Measurements from ENCODE around the gene LY6G6C.

LY6G6C gene

GRCh38 chr6:31677955-31678354 is 43.6 kb downstream of the LY6G6C start:
- no peak for ATAC-seq (replicated peaks)

GRCh38 chr6:31676904-31677303 is 44.6 kb downstream of the LY6G6C start:
- H3K4me3 Mint-ChIP-seq, result no peak overlapping the region
- ATAC-seq (replicated peaks) (no peak), DNase-seq (no peak)
- no peaks in the 10 kb centered on the region for H3K9me3 Mint-ChIP-seq
- peaks cover 9 to 21% of the 10 kb centered on the region in 2 donors for H3K36me3 Mint-ChIP-seq
- no peak overlapping the region for H3K27ac Mint-ChIP-seq
- H3K27me3 Mint-ChIP-seq, result no peaks in the 10 kb centered on the region
- peaks cover 22 to 26% of the 10 kb centered on the region in 2 donors for H3K4me1 Mint-ChIP-seq

More at GRCh38 chr6:31677955-31678354, 43.6 kb downstream of the LY6G6C start:
- no peak overlapping the region for H3K27ac Mint-ChIP-seq
- no peak for DNase-seq
- H3K27me3 Mint-ChIP-seq, result no peaks in the 10 kb centered on the region
- peaks cover 5 to 10% of the 10 kb centered on the region in 2 donors for H3K36me3 Mint-ChIP-seq
- peaks cover 22 to 27% of the 10 kb centered on the region in 2 donors for H3K4me1 Mint-ChIP-seq
- no peaks in the 10 kb centered on the region for H3K9me3 Mint-ChIP-seq
- H3K4me3 Mint-ChIP-seq, result no peak overlapping the region

- Mint-ChIP-seq H3K4me3 (peak overlapping the region in 1 of 2 donors; percentile 30), H3K36me3 (peaks cover 14 to 23% of the 10 kb centered on the region in 2 donors), H3K27ac (peak overlapping the region; percentile 81), H3K9me3 (no peaks in the 10 kb centered on the region), H3K27me3 (no peaks in the 10 kb centered on the region), H3K4me1 (peaks cover 20 to 22% of the 10 kb centered on the region in 2 donors)
- ATAC-seq (replicated peaks) (peak; percentile 52 to 58), DNase-seq (no peak)
These were observed 45.1 kb downstream of the LY6G6C start for GRCh38 chr6:31676322-31676903.

GRCh38 chr6:31669676-31670075 is 51.9 kb downstream of the LY6G6C start, which contains the start of gene LY6G5B:
Gene LY6G5B, plus strand, starts transcription at chr6:31669976. Its CDS starts 975 bp downstream, at chr6:31670951.
- DNase-seq (no peak), ATAC-seq (replicated peaks) (no peak)
- peak within 1 kb of the TSS; percentile 14 for H3K27ac Mint-ChIP-seq
- no peak within 1 kb of the TSS for H3K4me3 Mint-ChIP-seq
- no peaks in the 10 kb centered on the region for H3K9me3 Mint-ChIP-seq
- H3K4me1 Mint-ChIP-seq, result peaks cover 19 to 38% of the 10 kb centered on the region in 2 donors
- peaks cover 51 to 69% of the 10 kb centered on the region in 2 donors for H3K36me3 Mint-ChIP-seq
- H3K27me3 Mint-ChIP-seq, result no peaks in the 10 kb centered on the region

All from stimulated activated naive B cell treated with anti-CD40 and anti-IgM and Interleukin-4, amounts not matched to agents 10 μg/mL and 1 μg/mL and 100 μg/mL, for 72 hours (primary cell).